HG02885 (cell line): ENCODE results near the gene SYNJ2.

Experiments
- ATAC-seq: cut with Tn5 transposase; IDR thresholded peaks from one replicate; pipeline ENCODE4 v1.9.1; 2021; ENCODE audit warnings: mild to moderate bottlenecking; ENCODE audit not compliant: unreplicated experiment, poor library complexity

Gene SYNJ2

GRCh38 chr6:158010591-158011477 is 29.2 kb downstream of the SYNJ2 start:
- ATAC-seq = no peak

- no peak for ATAC-seq
These were observed 29.8 kb downstream of the SYNJ2 start for GRCh38 chr6:158011478-158011920.

DNA sequence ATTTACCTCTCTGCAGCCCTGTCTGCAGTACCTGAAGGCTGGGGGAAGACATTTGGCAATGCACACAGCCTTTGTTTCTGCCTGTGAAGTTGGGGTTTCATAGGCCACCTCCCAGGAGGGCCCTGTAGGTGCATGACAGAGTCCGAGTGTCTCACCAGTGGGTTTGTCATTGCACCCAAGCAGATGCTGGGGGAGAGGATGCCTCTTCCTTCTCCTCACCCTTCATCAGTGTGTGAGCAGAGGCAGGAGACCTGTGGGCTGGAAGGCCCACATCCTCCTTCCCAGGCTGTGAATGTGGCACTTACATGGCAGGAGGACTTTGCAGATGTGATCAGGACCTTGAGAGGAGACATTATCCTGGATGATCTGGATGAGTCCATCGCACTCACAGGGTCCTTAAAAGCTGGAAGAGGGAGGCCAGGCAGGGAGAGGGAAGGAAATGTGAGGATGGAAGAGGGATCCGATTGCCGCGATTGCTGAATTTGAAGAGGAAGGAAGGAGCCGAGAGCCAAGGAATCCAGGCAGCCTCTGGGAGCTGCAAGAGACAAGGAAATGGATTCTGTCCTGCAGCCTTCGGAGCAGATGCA is 30.4 kb downstream of the SYNJ2 start:
- no peak for ATAC-seq

- no peak for ATAC-seq
These were observed 32.3 kb downstream of the SYNJ2 start for GRCh38 chr6:158013904-158014504.

DNA sequence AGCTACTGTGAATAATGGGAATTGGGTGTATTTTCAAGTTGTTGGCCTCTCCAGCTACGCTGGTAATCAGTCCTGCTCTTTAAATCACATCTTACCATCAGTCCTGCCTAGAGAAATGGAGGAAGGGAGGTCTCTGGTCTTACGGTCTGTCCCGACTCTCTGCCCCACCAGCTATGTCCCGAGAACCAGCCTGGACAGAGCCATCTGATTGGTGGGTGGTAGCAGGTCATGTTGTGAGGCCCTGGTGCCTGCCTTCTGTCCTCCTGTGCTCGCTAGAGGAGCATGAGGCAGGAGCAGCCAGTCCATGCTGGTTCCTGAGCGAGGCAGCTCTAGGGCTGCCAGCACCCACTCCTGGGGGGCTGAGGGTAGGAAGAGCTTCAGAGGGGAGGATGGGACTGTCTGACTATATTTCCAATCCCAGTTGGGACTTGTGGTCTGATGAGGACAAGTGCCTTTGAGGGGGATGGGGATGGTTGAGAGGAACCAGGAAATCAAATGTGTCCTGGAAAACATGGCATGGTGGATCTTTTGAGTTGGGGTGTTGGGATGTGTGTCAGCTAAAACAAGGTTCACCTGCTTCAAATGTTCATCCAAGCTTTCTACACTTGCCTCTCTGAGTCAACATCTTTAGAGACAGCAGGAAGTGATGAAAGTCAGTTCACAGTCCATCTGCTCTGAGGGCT is 33.0 kb downstream of the SYNJ2 start:
- ATAC-seq = no peak

- no peak for ATAC-seq
These were observed 33.5 kb downstream of the SYNJ2 start for GRCh38 chr6:158015188-158015506.

GRCh38 chr6:158016571-158017383 is 35.1 kb downstream of the SYNJ2 start:
- no peak for ATAC-seq

GRCh38 chr6:158017621-158018040 is 36.0 kb downstream of the SYNJ2 start:
- no peak for ATAC-seq

GRCh38 chr6:158018041-158018771 is 36.5 kb downstream of the SYNJ2 start:
- ATAC-seq = no peak

- no peak for ATAC-seq
These were observed 37.2 kb downstream of the SYNJ2 start for GRCh38 chr6:158018851-158019361.

DNA sequence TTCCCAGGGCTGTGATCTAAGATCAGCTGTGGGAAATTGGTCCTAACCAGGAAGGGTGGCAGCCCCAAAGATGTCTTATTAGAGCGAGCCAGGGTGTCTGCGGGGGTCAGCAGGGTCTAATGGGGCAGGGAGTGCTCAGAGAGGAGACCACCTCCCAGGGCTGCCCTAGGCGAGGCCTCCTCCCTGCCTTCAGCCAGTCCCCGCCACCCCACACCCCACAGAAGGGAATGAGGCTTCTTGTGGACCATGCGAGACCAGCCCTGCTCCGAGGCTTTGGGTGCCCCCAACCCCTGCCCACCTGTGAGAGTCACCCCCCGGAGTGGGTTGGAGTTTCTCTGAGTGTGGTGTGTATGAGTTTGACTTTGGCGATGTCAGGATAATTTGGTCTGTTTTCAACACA is 37.8 kb downstream of the SYNJ2 start:
- no peak for ATAC-seq

DNA sequence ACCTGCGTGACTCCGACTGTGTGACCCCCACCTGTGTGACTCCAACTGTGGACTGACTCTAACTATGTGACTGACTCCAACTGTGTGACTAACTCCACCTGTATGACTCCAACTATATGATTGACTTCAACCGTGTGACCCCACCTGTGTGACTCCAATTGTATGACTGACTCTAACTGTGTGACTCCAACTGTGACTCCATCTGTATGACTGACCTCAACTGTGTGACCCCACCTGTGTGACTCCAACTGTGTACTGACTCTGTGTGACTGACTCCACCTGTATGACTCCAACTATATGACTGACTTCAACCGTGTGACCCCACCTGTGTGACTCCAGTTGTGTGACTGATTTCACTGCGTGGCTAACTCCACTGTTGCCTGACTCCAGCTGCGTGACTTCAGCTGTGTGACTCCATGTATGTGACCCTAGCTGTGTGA is 38.6 kb downstream of the SYNJ2 start:
- no peak for ATAC-seq

- ATAC-seq = no peak
These were observed 39.1 kb downstream of the SYNJ2 start for GRCh38 chr6:158020811-158021210.

DNA sequence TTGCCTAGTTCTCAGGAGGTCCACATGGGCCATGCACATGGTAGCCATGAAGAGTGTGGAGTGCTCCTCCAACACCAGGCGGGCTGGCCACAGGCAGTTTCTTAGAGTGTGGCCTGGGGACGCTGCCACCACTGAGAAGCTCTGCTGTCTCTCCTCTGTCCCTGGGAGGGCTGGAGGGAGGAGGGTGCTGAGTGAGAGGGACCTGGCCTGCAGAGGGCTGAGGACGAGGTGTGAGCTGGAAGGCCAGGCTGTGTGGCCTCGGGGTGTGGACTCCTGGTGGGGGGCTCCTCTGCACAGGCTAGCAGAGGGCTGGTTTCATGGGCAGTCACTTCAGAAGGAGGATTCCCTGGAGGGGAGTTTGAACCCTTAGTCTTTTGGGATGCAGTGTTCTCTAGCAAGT is 39.7 kb downstream of the SYNJ2 start:
- no peak for ATAC-seq

DNA sequence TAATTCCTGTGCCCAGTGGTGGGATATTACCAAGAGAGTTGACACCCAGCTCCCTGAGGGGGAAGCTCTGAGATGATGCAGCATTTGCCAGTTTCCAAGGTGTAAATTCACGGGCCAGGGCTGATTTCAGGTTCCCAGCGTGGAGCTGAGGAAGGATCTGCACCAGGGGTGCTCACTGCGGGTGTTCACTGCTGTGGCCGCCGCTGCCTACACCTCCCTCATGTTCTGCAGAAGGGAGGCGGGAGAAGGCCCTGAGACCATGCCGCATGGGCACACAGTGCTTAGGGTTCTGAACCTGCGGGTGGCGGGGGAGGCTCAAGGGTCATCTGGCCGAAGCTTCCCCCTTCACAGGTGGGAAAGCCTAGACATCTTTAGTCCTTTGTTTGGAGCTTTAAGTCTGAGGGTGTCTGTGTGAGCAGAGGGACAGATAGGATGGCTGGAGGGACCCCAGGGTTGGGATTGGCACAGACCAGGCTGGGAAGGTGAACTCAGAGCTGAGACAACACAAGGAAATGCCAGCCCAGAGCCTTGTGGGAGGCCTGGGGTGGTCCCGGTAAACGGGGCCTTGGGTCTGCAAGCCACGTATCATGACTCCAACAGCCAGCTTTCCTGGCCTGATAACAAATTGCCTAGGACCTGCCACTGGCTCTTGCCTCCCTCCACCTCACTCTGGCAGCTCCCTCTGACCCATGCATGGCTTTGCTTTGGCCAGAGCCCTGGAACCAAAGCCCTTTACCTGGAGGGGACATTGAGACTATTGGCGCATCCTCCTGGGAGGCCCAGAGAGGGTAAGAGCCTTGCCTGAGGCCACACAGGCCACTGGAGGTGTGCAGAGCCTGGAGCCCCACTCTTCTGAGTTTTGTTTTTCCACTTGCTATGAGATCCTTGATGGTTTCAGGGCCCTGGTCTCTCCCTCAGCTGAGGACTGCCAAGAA is 40.4 kb downstream of the SYNJ2 start:
- ATAC-seq = no peak

DNA sequence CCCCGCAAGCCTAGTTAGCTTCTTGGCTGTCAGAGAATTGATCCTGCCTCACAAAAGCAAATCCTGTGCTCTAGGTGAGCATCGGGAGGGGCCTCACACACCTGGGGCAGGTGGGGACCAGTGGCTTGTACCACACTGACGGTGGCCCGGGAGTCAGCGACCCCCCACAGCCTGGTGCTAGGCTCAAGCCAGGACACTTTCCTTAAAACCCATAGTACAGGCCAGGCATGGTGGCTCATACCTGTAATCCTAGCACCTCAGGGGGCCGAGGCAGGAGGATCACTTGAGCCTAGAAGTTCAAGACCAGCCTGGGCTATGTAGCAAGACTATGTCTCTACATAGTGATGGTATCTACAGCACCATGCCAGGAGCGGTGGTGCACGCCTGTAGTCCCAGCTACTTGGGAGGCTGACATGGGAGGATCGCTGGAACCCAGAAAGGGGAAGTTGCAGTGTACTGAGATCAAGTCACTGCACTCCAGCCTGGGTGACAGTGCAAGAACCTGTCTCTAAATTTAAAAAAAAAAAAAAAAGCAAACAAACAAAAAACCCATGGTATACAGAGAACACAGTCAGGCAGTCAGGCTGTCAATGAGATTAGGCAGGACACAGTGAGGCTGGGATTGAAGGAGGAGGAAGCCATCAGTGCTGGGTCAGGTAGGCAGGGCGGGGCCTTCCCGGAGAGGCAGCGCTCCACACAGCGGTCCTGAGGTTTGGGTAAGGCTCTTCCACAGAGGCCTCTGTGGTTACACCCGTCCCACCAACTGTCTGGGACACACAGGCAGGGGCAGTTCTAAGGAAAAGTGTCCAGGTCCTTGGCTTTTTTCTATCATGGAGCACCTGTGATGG is 41.3 kb downstream of the SYNJ2 start:
- no peak for ATAC-seq

DNA sequence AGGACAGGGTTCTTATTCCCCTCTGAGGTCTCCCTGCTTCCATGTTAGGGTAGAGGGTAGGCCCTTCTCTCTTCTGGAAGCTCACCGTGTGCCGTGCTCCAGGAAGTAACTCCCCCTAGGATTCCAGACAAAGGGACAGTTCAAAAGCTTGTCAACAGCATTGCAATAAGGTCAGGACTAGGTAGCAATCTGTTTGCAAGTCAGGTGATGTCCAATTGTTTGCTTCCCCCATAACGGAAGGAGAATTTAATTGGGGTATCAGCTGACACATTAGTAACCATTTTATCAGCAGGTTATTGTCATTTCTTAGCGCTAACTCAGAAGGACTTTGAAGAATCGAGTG is 41.9 kb downstream of the SYNJ2 start:
- no peak for ATAC-seq
